ENCODE measurements around the gene MLN. TPM values are rescaled to one million over a fixed set of nuclear protein-coding genes. Genes with fewer than 3 reads are reported as not detected.

MLN gene
- total and polyA plus RNA-seq, 8 donors, result not detected

DNA sequence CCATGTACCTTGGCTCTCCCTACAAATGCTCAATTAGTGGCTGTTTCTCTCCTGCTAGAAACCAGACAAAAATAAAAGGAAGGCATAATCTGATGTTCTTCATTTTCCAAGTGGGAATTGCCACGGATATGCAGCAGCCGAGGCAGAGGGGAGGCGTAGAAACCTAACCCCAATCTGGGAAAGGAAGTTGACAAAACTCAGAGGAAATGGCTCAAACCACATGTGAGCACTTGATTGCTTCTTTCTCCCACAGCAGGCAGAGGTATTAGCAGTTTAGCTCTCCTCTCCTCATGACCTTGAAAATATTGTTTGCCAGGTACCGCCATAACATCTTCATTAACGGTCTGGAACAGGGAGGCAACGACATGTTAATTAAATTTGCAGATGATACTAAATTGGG lies 3.8 kb upstream of the MLN start:
- H3K36me3 ChIP-seq, result no peaks in the 10 kb centered on the region
- DNase-seq, result no peak
- H3K9me3 ChIP-seq, result no peaks in the 10 kb centered on the region
- H3K27ac ChIP-seq, result no peak overlapping the region
- TF ChIP-seq POLR2A (IDR thresholded peaks at IDR 0.05) (no peak), EP300 (IDR thresholded peaks at IDR 0.05) (no peak), CTCF (IDR thresholded peaks at IDR 0.05) (no peak), POLR2AphosphoS5 (IDR thresholded peaks at IDR 0.05) (no peak)
- WGBS, 5 donors, result 55 to 71% (median 68%) methylated on average over 6 of the region's 6 CpGs
- H3K4me1 ChIP-seq, result peaks cover 0 to 5% (median 0%) of the 10 kb centered on the region in 4 donors
- no peak overlapping the region for H3K4me3 ChIP-seq
- intact Hi-C loops (cut with DNase I; ENCODE audit: low total_unique reads), result no loop called here
- peaks cover 0 to 83% (median 14%) of the 10 kb centered on the region in 3 donors for H3K27me3 ChIP-seq

- intact Hi-C loops (cut with DNase I; ENCODE audit: low total_unique reads), result no loop called here
- Histone ChIP-seq H3K4me3 (no peak overlapping the region), H3K27me3 (peaks cover 0 to 83% (median 14%) of the 10 kb centered on the region in 3 donors), H3K9me3 (no peaks in the 10 kb centered on the region), H3K4me1 (peaks cover 0 to 5% (median 0%) of the 10 kb centered on the region in 4 donors), H3K27ac (no peak overlapping the region), H3K36me3 (no peaks in the 10 kb centered on the region)
- no peak for TF ChIP-seq POLR2AphosphoS5 (IDR thresholded peaks at IDR 0.05)
- TF ChIP-seq POLR2A (IDR thresholded peaks at IDR 0.05), result no peak
- TF ChIP-seq EP300 (IDR thresholded peaks at IDR 0.05), result no peak
- no peak for TF ChIP-seq CTCF (IDR thresholded peaks at IDR 0.05)
- no peak for DNase-seq
- WGBS, 5 donors, result 75 to 81% (median 78%) methylated on average over 9 of the region's 9 CpGs
Measured at GRCh38 chr6:33806841-33807240, 3.0 kb upstream of the MLN start.

GRCh38 chr6:33802186-33802958 lies 1.4 kb downstream of the MLN start:
- no peak for DNase-seq
- peaks cover 0 to under 1% (median 0%) of the 10 kb centered on the region in 4 donors for H3K4me1 ChIP-seq
- TF ChIP-seq POLR2A (IDR thresholded peaks at IDR 0.05), result no peak
- no peak for TF ChIP-seq EP300 (IDR thresholded peaks at IDR 0.05)
- no peak for TF ChIP-seq POLR2AphosphoS5 (IDR thresholded peaks at IDR 0.05)
- TF ChIP-seq CTCF (IDR thresholded peaks at IDR 0.05), result no peak
- no peaks in the 10 kb centered on the region for H3K36me3 ChIP-seq
- H3K27ac ChIP-seq, result no peak overlapping the region
- H3K9me3 ChIP-seq, result no peaks in the 10 kb centered on the region
- intact Hi-C loops (cut with DNase I; ENCODE audit: low total_unique reads), result no loop called here
- 59 to 77% (median 75%) methylated on average over 12 to 14 of the region's 14 CpGs for WGBS, 5 donors
- H3K27me3 ChIP-seq, result peaks cover 0 to 94% (median 10%) of the 10 kb centered on the region in 3 donors
- H3K4me3 ChIP-seq, result no peak overlapping the region

DNA sequence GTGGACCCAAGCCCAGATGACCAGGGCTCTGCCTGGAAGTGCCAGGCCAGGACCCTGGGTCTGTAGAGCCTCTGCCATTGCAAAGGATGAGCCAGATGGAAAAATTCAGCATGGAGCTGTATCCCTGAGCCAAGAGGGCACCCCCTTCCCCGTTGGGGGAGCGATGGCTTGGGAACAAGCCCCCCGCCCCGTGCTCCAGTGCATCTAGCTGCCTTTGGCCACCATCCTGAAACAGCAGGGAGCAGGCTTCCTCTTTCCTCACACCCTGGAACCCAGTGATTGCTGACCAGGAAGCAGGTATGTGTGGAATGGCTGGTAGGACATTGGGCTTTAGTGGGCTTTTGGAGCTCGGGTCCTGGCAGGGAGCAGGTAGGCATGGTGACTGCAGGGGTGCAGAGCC lies 2.2 kb downstream of the MLN start:
- H3K27me3 ChIP-seq, result peaks cover 0 to 92% (median 16%) of the 10 kb centered on the region in 3 donors
- H3K4me3 ChIP-seq, result no peak overlapping the region
- no peak for DNase-seq
- no peaks in the 10 kb centered on the region for H3K9me3 ChIP-seq
- WGBS, 5 donors, result 40 to 83% (median 79%) methylated on average over 1 to 5 of the region's 5 CpGs
- H3K4me1 ChIP-seq, result no peaks in the 10 kb centered on the region
- intact Hi-C loops (cut with DNase I; ENCODE audit: low total_unique reads), result no loop called here
- no peak for TF ChIP-seq EP300 (IDR thresholded peaks at IDR 0.05)
- no peak overlapping the region for H3K27ac ChIP-seq
- H3K36me3 ChIP-seq, result no peaks in the 10 kb centered on the region
